Nephron (organoid): ENCODE measurements around the gene NPL.

Source experiments
- H3K27ac Mint-ChIP-seq, 3 experiments: 2 replicates each; pipeline ENCODE4 v1.8.0; 2020; ENCODE audit warnings: mixed read lengths in 3 of 3, mild to moderate bottlenecking in 2 of 3, moderate library complexity in 1 of 3
- H3K27me3 Mint-ChIP-seq: 2 replicates; pipeline ENCODE4 v1.8.0; 2021; ENCODE audit warnings: low read depth, mild to moderate bottlenecking, moderate library complexity, mixed read lengths
- H3K36me3 Mint-ChIP-seq: 2 replicates; pipeline ENCODE4 v1.8.0; 2020; ENCODE audit warnings: low read depth, mixed read lengths
- H3K4me1 Mint-ChIP-seq: 2 replicates; pipeline ENCODE4 v1.8.0; 2020; ENCODE audit warnings: mixed read lengths
- H3K4me3 Mint-ChIP-seq, 3 experiments: 2 replicates each; pipeline ENCODE4 v1.8.0; 2020; ENCODE audit warnings: mild to moderate bottlenecking in 3 of 3, mixed read lengths in 3 of 3, moderate library complexity in 2 of 3
- H3K9me3 Mint-ChIP-seq: 2 replicates; pipeline ENCODE4 v1.8.0; 2020; ENCODE audit warnings: mixed read lengths
- TF ChIP-seq, protein P1 (sequence below), 3 experiments: fragments of 200-600 bp; sonication (generic); IDR thresholded peaks; one replicate each; pipeline ENCODE4 v1.5.0; 2021; ENCODE audit warnings: antibody characterized with exemption in 3 of 3; ENCODE audit not compliant: unreplicated experiment in 3 of 3

NPL gene

GRCh38 chr1:182841368-182841988, 51.9 kb downstream of the NPL start:
- TF ChIP-seq, protein P1, sequence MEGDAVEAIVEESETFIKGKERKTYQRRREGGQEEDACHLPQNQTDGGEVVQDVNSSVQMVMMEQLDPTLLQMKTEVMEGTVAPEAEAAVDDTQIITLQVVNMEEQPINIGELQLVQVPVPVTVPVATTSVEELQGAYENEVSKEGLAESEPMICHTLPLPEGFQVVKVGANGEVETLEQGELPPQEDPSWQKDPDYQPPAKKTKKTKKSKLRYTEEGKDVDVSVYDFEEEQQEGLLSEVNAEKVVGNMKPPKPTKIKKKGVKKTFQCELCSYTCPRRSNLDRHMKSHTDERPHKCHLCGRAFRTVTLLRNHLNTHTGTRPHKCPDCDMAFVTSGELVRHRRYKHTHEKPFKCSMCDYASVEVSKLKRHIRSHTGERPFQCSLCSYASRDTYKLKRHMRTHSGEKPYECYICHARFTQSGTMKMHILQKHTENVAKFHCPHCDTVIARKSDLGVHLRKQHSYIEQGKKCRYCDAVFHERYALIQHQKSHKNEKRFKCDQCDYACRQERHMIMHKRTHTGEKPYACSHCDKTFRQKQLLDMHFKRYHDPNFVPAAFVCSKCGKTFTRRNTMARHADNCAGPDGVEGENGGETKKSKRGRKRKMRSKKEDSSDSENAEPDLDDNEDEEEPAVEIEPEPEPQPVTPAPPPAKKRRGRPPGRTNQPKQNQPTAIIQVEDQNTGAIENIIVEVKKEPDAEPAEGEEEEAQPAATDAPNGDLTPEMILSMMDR (IDR thresholded peaks at IDR 0.05; ENCODE audit: unreplicated experiment in 3 of 3) = no peak
- H3K4me1 Mint-ChIP-seq = peaks cover 43% of the 10 kb centered on the region
- peak overlapping the region; percentile 96 to 98 (median 96) for H3K4me3 Mint-ChIP-seq
- no peaks in the 10 kb centered on the region for H3K27me3 Mint-ChIP-seq
- H3K9me3 Mint-ChIP-seq = no peaks in the 10 kb centered on the region
- H3K36me3 Mint-ChIP-seq = peaks cover 50% of the 10 kb centered on the region
- H3K27ac Mint-ChIP-seq = peak overlapping the region; percentile 84 to 97 (median 92)

DNA sequence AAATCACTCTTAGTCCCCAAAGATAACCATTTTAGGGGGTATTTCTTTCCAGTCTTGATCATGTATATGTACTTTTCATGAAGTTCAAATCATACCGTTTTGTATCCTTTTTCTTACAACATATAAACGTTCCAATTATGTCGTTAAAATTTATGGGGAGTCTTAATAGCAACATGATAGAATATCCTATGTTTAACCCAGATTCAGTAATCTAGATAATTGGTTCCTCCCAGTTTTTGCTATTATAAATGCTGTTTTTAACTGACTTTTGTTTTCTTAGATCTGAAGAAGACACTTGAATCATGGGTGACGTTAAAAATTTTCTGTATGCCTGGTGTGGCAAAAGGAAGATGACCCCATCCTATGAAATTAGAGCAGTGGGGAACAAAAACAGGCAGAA, 52.7 kb downstream of the NPL start:
- Mint-ChIP-seq H3K4me3 (peak overlapping the region; percentile 59 to 96 (median 96)), H3K27ac (peak overlapping the region in 2 of 3 experiments; percentile 26 to 97), H3K4me1 (peaks cover 43% of the 10 kb centered on the region), H3K9me3 (no peaks in the 10 kb centered on the region), H3K27me3 (no peaks in the 10 kb centered on the region), H3K36me3 (peaks cover 57% of the 10 kb centered on the region)
- TF ChIP-seq, protein P1 (IDR thresholded peaks at IDR 0.05; ENCODE audit: unreplicated experiment in 3 of 3) = no peak

- Mint-ChIP-seq H3K4me1 (peaks cover 29% of the 10 kb centered on the region), H3K27me3 (no peaks in the 10 kb centered on the region), H3K36me3 (peaks cover 84% of the 10 kb centered on the region), H3K27ac (no peak overlapping the region), H3K9me3 (no peaks in the 10 kb centered on the region), H3K4me3 (no peak overlapping the region)
- TF ChIP-seq, protein P1 (IDR thresholded peaks at IDR 0.05; ENCODE audit: unreplicated experiment in 3 of 3) = no peak
These were observed 55.8 kb downstream of the NPL start for GRCh38 chr1:182845379-182845778.

DNA sequence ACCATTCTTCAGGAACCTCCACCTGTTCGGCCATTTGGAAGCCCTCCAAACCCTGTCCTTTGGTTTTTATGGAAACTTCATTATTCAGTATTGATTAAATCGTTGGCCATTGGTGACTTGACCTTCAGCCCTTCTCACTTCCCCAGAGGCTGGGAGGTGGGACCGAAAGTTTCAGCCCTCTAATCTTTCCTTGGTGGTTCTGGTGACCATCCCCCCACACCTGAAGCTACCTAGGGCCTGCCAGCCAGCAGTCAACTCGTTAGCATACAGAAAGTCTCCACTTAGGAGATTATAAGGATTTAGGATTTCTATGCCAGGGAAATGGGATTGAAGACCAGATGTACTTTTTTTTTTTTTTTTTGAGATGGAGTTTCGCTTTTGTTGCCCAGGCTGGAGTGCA, 56.3 kb downstream of the NPL start:
- TF ChIP-seq, protein P1 (IDR thresholded peaks at IDR 0.05; ENCODE audit: unreplicated experiment in 3 of 3) = no peak
- Mint-ChIP-seq H3K9me3 (no peaks in the 10 kb centered on the region), H3K4me3 (no peak overlapping the region), H3K4me1 (peaks cover 24% of the 10 kb centered on the region), H3K27ac (no peak overlapping the region), H3K27me3 (no peaks in the 10 kb centered on the region), H3K36me3 (peaks cover 84% of the 10 kb centered on the region)

- Mint-ChIP-seq H3K9me3 (no peaks in the 10 kb centered on the region), H3K36me3 (peaks cover 93% of the 10 kb centered on the region), H3K27me3 (no peaks in the 10 kb centered on the region), H3K4me3 (no peak overlapping the region), H3K4me1 (peaks cover 12% of the 10 kb centered on the region), H3K27ac (no peak overlapping the region)
- TF ChIP-seq, protein P1 (IDR thresholded peaks at IDR 0.05; ENCODE audit: unreplicated experiment in 3 of 3) = no peak
These were observed 57.5 kb downstream of the NPL start for GRCh38 chr1:182847105-182847504.

DNA sequence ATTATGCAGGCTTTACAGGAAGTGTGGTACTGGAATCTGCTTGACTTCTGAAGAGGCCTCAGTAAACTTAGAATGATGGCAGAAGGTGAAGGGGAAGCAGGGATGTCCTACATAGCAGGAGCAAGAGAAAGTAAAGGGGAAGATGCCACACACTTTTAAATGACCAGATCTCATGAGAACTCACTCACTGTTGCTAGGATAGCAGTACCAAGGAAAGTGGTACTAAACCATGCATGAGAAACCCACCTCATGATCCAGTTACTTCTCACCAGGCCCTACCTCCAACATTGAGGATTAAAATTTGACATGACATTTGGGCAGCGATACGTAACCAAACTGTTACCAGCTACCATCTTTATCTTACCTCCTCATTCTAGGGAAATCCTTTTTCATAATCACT, 59.2 kb downstream of the NPL start:
- no peaks in the 10 kb centered on the region for H3K4me1 Mint-ChIP-seq
- H3K9me3 Mint-ChIP-seq = no peaks in the 10 kb centered on the region
- no peak overlapping the region for H3K27ac Mint-ChIP-seq
- TF ChIP-seq, protein P1 (IDR thresholded peaks at IDR 0.05; ENCODE audit: unreplicated experiment in 3 of 3) = no peak
- H3K27me3 Mint-ChIP-seq = no peaks in the 10 kb centered on the region
- no peak overlapping the region for H3K4me3 Mint-ChIP-seq
- H3K36me3 Mint-ChIP-seq = peaks cover 92% of the 10 kb centered on the region
